LNCaP clone FGC (cell line): Measurements from ENCODE around the gene CREG1.

Experiments
- DNase-seq: peaks from one replicate; pipeline ENCODE4 v3.0.0-alpha.2; 2011; ENCODE audit warnings: low read depth
- H3K4me3 ChIP-seq: 2 replicates; pipeline ENCODE4 v1.5.1; 2011; ENCODE audit warnings: mild to moderate bottlenecking, low read depth, low read length, control low read depth
- CTCF ChIP-seq: IDR thresholded peaks from 2 replicates; pipeline ENCODE4 v1.5.1; 2012; ENCODE audit warnings: mild to moderate bottlenecking; ENCODE audit not compliant: control insufficient read depth, insufficient read depth; ENCODE audit errors: extremely low read depth

CREG1 gene

GRCh38 chr1:167515893-167516321 lies 37.7 kb downstream of the CREG1 start:
- no peak overlapping the region for H3K4me3 ChIP-seq
- DNase-seq, result no peak
- no peak for TF ChIP-seq CTCF

DNA sequence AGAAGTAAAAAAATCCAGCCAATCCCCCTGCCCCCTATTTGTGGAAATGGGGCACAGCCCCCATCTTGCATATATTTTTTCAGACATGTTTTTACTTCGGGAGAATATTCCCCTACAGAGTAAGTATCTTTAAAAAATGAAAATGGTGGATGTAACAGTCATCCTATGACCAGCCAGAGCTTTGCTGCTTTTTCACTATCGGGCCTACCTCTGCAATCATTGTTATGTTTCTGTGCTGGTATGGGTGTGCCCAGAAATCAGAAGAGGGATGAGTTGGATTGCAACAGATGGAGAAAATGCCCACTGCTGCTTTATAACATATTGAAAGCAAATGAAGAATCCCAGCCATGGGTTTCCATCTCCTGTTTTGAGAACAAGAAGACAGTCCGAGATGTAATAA lies 38.1 kb downstream of the CREG1 start:
- DNase-seq, result no peak

DNA sequence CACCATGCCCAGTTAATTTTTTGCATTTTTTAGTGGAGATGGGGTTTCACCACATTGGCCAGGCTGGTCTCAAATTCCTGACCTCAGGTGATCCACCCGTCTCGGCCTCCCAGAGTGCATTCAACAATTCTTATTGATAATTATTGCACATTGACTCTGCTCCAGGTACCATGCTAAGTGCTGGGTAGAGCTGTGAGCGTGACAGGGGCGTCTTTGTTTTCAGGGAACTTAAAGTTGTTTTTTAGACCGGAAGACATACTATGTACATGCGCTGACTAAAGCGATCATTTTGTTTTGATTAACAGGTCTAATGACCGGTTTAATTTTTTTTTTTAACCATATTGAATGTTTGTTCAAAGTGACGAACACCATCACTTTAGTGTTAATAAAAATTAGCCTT lies 39.3 kb downstream of the CREG1 start:
- DNase-seq, result no peak
- TF ChIP-seq CTCF, result no peak

More for the DNA sequence above, 38.1 kb downstream of the CREG1 start:
- TF ChIP-seq CTCF, result no peak
- no peak overlapping the region for H3K4me3 ChIP-seq

DNA sequence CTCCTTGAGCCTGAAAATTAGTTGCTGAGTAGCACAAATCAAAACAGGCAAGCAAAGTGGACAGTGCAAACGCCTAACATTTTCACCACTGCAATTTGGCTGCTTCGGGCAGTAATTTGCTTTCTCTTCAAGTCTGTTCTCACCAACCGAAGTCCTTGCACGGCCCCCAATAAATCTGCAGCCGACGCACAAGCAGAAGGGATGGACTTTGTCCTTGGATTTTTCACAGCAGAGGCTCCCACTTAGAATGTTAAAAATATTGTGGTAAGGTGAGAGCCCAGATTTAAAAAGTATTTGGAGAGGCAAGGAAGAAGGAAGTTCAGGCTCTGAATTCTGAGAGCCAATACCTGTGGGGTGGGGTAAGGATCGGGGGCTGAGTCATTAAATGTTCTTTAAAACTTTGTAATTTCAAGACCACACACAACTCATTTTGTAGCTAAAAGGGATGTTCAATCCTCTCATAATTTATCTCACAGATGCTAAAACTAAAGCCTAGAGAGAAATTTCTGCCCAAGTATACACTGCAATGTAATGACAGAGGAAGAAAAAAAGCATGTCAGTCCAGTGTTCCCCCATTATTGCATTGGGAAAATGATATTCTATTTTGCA lies 41.4 kb downstream of the CREG1 start:
- no peak overlapping the region for H3K4me3 ChIP-seq
- no peak for TF ChIP-seq CTCF
- DNase-seq, result no peak

More for the DNA sequence above, 39.3 kb downstream of the CREG1 start:
- H3K4me3 ChIP-seq, result no peak overlapping the region

DNA sequence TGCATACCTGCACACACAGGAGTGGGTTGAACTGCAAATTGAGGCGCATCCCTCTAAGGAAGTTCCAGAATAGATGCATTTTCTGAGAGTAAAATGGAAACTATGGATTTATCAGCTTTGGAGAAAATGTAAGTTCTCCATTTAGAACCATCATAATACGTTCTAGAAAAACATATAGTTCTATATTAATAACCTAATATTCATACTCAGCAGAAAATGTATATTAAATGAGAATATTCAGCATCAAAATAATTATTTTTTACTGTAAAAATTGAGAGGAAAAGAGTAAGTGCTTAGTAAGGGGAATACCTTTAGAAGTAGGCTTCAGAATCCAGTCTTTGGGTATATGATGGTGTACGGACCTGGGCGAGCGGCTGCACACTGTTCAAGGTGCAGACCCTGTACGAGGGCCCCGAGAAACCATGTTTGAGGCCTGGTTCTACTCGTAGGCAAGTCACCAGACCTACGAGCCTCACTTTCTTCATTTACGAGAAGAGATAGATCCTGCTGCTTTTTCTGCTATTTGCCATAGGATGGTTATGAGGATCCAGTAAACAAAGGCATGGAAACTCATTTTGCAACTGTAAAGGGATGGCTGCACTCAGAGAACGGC lies 42.1 kb downstream of the CREG1 start:
- H3K4me3 ChIP-seq, result no peak overlapping the region
- TF ChIP-seq CTCF, result no peak

DNA sequence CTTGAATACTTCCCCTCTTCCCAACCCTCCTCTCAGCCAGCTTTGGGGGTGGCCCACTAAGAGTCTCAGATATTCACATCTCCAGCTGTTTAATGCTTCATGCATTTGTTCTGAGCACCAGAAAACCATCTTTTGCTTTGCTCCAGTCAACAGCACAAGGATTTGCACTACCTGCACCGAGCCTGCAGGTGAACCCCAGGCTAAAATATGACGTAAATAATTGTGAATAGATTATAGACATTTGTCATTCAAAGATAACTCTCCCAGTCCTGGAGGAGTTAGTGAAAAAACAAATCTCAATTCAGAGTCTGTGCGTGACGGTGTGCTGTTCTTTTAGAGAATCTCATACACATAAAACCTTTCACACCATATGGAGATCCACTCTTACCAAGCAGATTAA lies 42.7 kb downstream of the CREG1 start:
- H3K4me3 ChIP-seq, result no peak overlapping the region
- DNase-seq, result no peak
- no peak for TF ChIP-seq CTCF

More for the DNA sequence above, 42.1 kb downstream of the CREG1 start:
- no peak for DNase-seq

GRCh38 chr1:167510244-167510643 lies 43.3 kb downstream of the CREG1 start:
- no peak for TF ChIP-seq CTCF
- no peak for DNase-seq
- H3K4me3 ChIP-seq, result no peak overlapping the region
